Right lobe of liver (tissue), 4 donors: ENCODE data around the gene NRIP1.

Source experiments
- CTCF ChIP-seq, 4 donors: fragments of 200-600 bp in 3 of 4; fragments of 450-650 bp in 1 of 4; IDR thresholded peaks; one replicate each; pipeline versions ENCODE4 v1.5.1 to v1.8.0; 2016 to 2022; ENCODE audit warnings: antibody characterized with exemption in 4 of 4, mild to moderate bottlenecking in 2 of 4
- POLR2A ChIP-seq: fragments of 450-650 bp; IDR thresholded peaks from one replicate; pipeline ENCODE4 v1.6.1; 2017; ENCODE audit warnings: antibody characterized with exemption, mild to moderate bottlenecking
- donor health status: DM: no; HTN: no; CAD: no.
- donor health status: DM: no; HTN: no; CAD: no.
- donor health status: DM: no; HTN: yes; CAD: no.

- TF ChIP-seq CTCF (IDR thresholded peaks at IDR 0.05) (no peak), POLR2A (no peak)
Measured at GRCh38 chr21:15010645-15011044, 54.2 kb downstream of the NRIP1 start.
